K562 (cell line): ENCODE measurements around the gene ZCWPW1. TPM values are rescaled to one million over a fixed set of nuclear protein-coding genes. Genes with fewer than 3 reads are reported as not detected.

Source experiments
- ATAC-seq: fragments of 200-7000 bp; cut with Tn5 transposase; 3 replicates; pipeline ENCODE4 v1.9.1; 2020; ENCODE audit warnings: moderate library complexity
- BruUV-seq: library from RNA; stranded (reverse); fragments of 400-500 nt; replicated peaks from 2 replicates; lab custom pipeline; 2021; lab: Mats Ljungman, UMichigan
- CTCF ChIA-PET: fragments of 300-600 bp; formaldehyde crosslinking; extraction: SDS; loops from one replicate; lab custom pipeline; 2021; ENCODE audit warnings: low intra/inter-chr PET ratio; lab: Yijun Ruan, JAX
- POLR2A ChIA-PET: fragments of 300-600, 350-650 bp; sonication (Branson Sonifier 250); formaldehyde crosslinking; extraction: SDS; loops from one replicate; lab custom pipeline; 2021; ENCODE audit warnings: antibody characterized with exemption, inconsistent platforms; lab: Yijun Ruan, JAX
- DNase-seq, 4 experiments: peaks; one replicate each; pipeline versions ENCODE4 v3.0.0 to v3.0.0-alpha.2; 2011 to 2018; ENCODE audit warnings: low spot score in 3 of 4, mixed read lengths in 3 of 4; ENCODE audit errors: extremely low read depth in 1 of 4
- FAIRE-seq: peaks from 2 replicates; lab custom pipeline; 2011; peaks lifted over from hg19 to GRCh38; lab: Jason Lieb, UNC
- H2AFZ ChIP-seq: 2 replicates; pipeline ENCODE4 v1.6.0; 2011; ENCODE audit warnings: low read depth, low read length, control low read depth, inconsistent platforms
- H3K27ac ChIP-seq: fragments of 200-600 bp; 3 replicates; pipeline ENCODE4 v1.8.0; 2011; ENCODE audit warnings: low read depth, mild to moderate bottlenecking, control low read depth, inconsistent platforms, low read length, moderate library complexity, mixed read lengths; ENCODE audit errors: extremely low read depth
- H3K27me3 ChIP-seq, 2 experiments: fragments of 300-600 bp in 1 of 2; 2 replicates in 1 of 2; 3 replicates in 1 of 2; pipeline versions ENCODE4 v1.6.0 to v1.8.0; 2011; ENCODE audit warnings: inconsistent platforms in 2 of 2, low read length in 2 of 2, mild to moderate bottlenecking in 1 of 2, mixed read lengths in 1 of 2, moderate library complexity in 1 of 2; ENCODE audit not compliant: control insufficient read depth in 2 of 2, insufficient read depth in 2 of 2
- H3K36me3 ChIP-seq: fragments of 300-600 bp; 3 replicates; pipeline ENCODE4 v1.8.0; 2011; ENCODE audit warnings: mild to moderate bottlenecking, low read length, inconsistent platforms; ENCODE audit not compliant: control insufficient read depth, insufficient read depth
- H3K4me1 ChIP-seq, 2 experiments: fragments of 200-600 bp in 1 of 2; replicated peaks in 1 of 2; 2 replicates in 1 of 2; 3 replicates in 1 of 2; pipeline versions ENCODE4 v1.5.1 to v1.8.0; 2011; ENCODE audit warnings: inconsistent platforms in 2 of 2, low read length in 2 of 2, mild to moderate bottlenecking in 1 of 2, mixed read lengths in 1 of 2, moderate library complexity in 1 of 2; ENCODE audit not compliant: control insufficient read depth in 2 of 2, insufficient read depth in 2 of 2
- H3K4me2 ChIP-seq: 2 replicates; pipeline ENCODE4 v1.6.1; 2011; ENCODE audit warnings: low read length, control low read depth, inconsistent platforms, mixed read lengths; ENCODE audit not compliant: insufficient read depth
- H3K4me3 ChIP-seq: fragments of 200-600 bp; sonication (generic), shearing (Covaris generic); 2 replicates; pipeline ENCODE4 v1.5.1; 2016; ENCODE audit warnings: control low read depth, inconsistent platforms
- H3K79me2 ChIP-seq: fragments of 200-600 bp; 3 replicates; pipeline ENCODE4 v1.8.0; 2011; ENCODE audit warnings: low read length, inconsistent platforms; ENCODE audit not compliant: control insufficient read depth, insufficient read depth
- H3K9ac ChIP-seq, 2 experiments: 2 replicates each; pipeline versions ENCODE4 v1.6.0 to v1.6.1; 2011; ENCODE audit warnings: low read depth in 2 of 2, low read length in 2 of 2, control low read depth in 1 of 2, inconsistent platforms in 1 of 2, mild to moderate bottlenecking in 1 of 2, mixed read lengths in 1 of 2; ENCODE audit not compliant: insufficient read depth in 1 of 2
- H3K9me1 ChIP-seq: one replicate; pipeline ENCODE4 v1.6.0; 2011; ENCODE audit warnings: inconsistent platforms, mild to moderate bottlenecking, low read length, moderate library complexity; ENCODE audit not compliant: control insufficient read depth, insufficient read depth
- H3K9me3 ChIP-seq: replicated peaks from 2 replicates; pipeline ENCODE4 v1.5.1; 2011; ENCODE audit warnings: low read depth, low read length, inconsistent platforms; ENCODE audit not compliant: control insufficient read depth, insufficient read depth
- H4K20me1 ChIP-seq: replicated peaks from 2 replicates; pipeline ENCODE4 v1.6.1; 2011; ENCODE audit warnings: low read length, inconsistent platforms, mixed read lengths; ENCODE audit not compliant: control insufficient read depth, insufficient read depth
- E2F6 ChIP-seq, 2 experiments: IDR thresholded peaks; 2 replicates each; pipeline ENCODE4 v1.6.1; 2011; ENCODE audit warnings: borderline replicate concordance in 1 of 2, control low read depth in 1 of 2, low read depth in 1 of 2, low read length in 1 of 2, mild to moderate bottlenecking in 1 of 2, mixed read lengths in 1 of 2, moderate library complexity in 1 of 2; ENCODE audit not compliant: insufficient read depth in 1 of 2, insufficient read length in 1 of 2, poor library complexity in 1 of 2, severe bottlenecking in 1 of 2; ENCODE audit errors: extremely low read depth in 1 of 2
- ETV5 ChIP-seq: sonication (generic); formaldehyde crosslinking; IDR thresholded peaks from 2 replicates; pipeline ENCODE4 v1.4.0; 2020; ENCODE audit warnings: low read depth, mild to moderate bottlenecking, missing genetic modification reagents
- GTF2F1 ChIP-seq: IDR thresholded peaks from 2 replicates; pipeline ENCODE4 v1.6.1; 2011; ENCODE audit warnings: low read depth, low read length, improper control_type of control experiment
- NFATC3 ChIP-seq: fragments of 450-650 bp; IDR thresholded peaks from 2 replicates; pipeline ENCODE4 v1.6.1; 2017; ENCODE audit warnings: mild to moderate bottlenecking
- PHTF2 ChIP-seq: fragments of 250-450 bp; sonication (Bioruptor Pico); IDR thresholded peaks from 2 replicates; pipeline ENCODE4 v1.5.0; 2021; ENCODE audit warnings: mild to moderate bottlenecking
- POLR2G ChIP-seq: fragments of 200-400 bp; formaldehyde crosslinking; IDR thresholded peaks from 2 replicates; pipeline ENCODE4 v1.6.1; 2017; ENCODE audit warnings: low read depth, mild to moderate bottlenecking, antibody characterized with exemption, low read length, moderate library complexity
- RBFOX2 ChIP-seq: fragments of 200-400 bp; formaldehyde crosslinking; IDR thresholded peaks from 2 replicates; pipeline ENCODE4 v1.6.1; 2017; ENCODE audit warnings: low read depth, mild to moderate bottlenecking, low read length, moderate library complexity
- SAFB ChIP-seq: fragments of 200-400 bp; formaldehyde crosslinking; IDR thresholded peaks from 2 replicates; pipeline ENCODE4 v1.6.1; 2017; ENCODE audit warnings: low read depth, low read length, borderline replicate concordance
- SPI1 ChIP-seq: IDR thresholded peaks from 2 replicates; pipeline ENCODE4 v1.6.1; 2011; ENCODE audit warnings: low read depth, low read length, control low read depth, borderline replicate concordance
- YBX1 ChIP-seq: fragments of 450-650 bp; IDR thresholded peaks from 2 replicates; pipeline ENCODE4 v1.7.1; 2016; ENCODE audit warnings: mild to moderate bottlenecking
- ZNF263 ChIP-seq: sonication (generic); formaldehyde crosslinking; IDR thresholded peaks from 2 replicates; pipeline ENCODE4 v1.8.0; 2022; ENCODE audit warnings: mild to moderate bottlenecking, missing genetic modification reagents, borderline replicate concordance
- WGBS: fragments of 100-300 bp; shearing (Covaris generic); methylation state at CpG from one replicate; pipeline ENCODE4 v1.1.6; 2016; ENCODE audit warnings: low coverage, mixed read lengths; ENCODE audit not compliant: insufficient coverage; ENCODE audit errors: missing lambda C conversion rate; 5-methylcytosine and 5-hydroxymethylcytosine counted together
- in situ Hi-C: fragments of 300-500 bp; cut with MboI; formaldehyde crosslinking; loops from 4 replicates; pipeline ENCODE4 v1.15.0; 2018; ENCODE audit warnings: inconsistent platforms, mixed read lengths
- intact Hi-C: fragments of 100-400 bp; cut with micrococcal nuclease; formaldehyde crosslinking; loops from 2 replicates; pipeline ENCODE4 v1.14.2; 2022
- polyA plus RNA-seq, 8 experiments: library from polyadenylated mRNA; depleted of rRNA in 4 of 8; stranded (reverse) in 5 of 8; unstranded in 3 of 8; fragments of >200 nt; fragmentation: Nextera tagmentation in 2 of 8; fragmentation: Illumina TruSeq in 1 of 8; extraction: Ambion mirVana in 2 of 8; extraction: Trizol in 1 of 8; gene quantifications; 2 replicates each; pipeline versions ENCODE4 v1.2.1 to v1.2.3, GENCODE V29; 2011 to 2014; ENCODE audit warnings: inconsistent platforms in 1 of 8, missing spikeins in 1 of 8
- total RNA-seq, 7 experiments: library from RNA; depleted of rRNA in 6 of 7; stranded (reverse); fragments of >200 nt in 6 of 7; fragmentation: Illumina TruSeq in 2 of 7; extraction: Trizol in 2 of 7; gene quantifications; 2 replicates each; pipeline versions ENCODE4 v1.2.1 to v1.2.3, GENCODE V29; 2011 to 2021; ENCODE audit warnings: low replicate concordance in 1 of 7
- TF ChIP-seq, protein P1 (sequence below): fragments of 250-450 bp; sonication (Bioruptor Pico); IDR thresholded peaks from 2 replicates; pipeline ENCODE4 v1.6.1; 2021; ENCODE audit warnings: mild to moderate bottlenecking
- TF ChIP-seq, protein P2 (sequence below): fragments of 450-650 bp; formaldehyde crosslinking; IDR thresholded peaks from 2 replicates; pipeline ENCODE4 v1.4.0; 2022; ENCODE audit warnings: missing genetic modification characterization

ZCWPW1 gene
- total and polyA plus RNA-seq, 9 of the 15 experiments (the other 6 are each of a cell fraction or from before 2014, with no cell fraction given): 0.18 to 1.7 (median 1.2) TPM

GRCh38 chr7:100472121-100472851 lies 43.8 kb upstream of the ZCWPW1 start:
- no peak overlapping the region; the same call in 1 of the 2 replicates for H2AFZ ChIP-seq
- in situ Hi-C loops: loop anchor here (25.0 kb wide), 1 partner anchor 90 kb away; the partner anchor contains the start of gene SAP25
- peaks cover 40 to 67% of the 10 kb centered on the region in 2 experiments for H3K4me1 ChIP-seq
- peak overlapping the region; percentile 77 for H3K27ac ChIP-seq
- peaks cover 19% of the 10 kb centered on the region for H4K20me1 ChIP-seq
- no peaks in the 10 kb centered on the region for H3K27me3 ChIP-seq
- no peaks in the 10 kb centered on the region for H3K9me3 ChIP-seq
- peak overlapping the region in 1 of 2 experiments; percentile 77; a peak in 3 of 4 replicates for H3K9ac ChIP-seq
- peaks cover 82% of the 10 kb centered on the region for H3K36me3 ChIP-seq
- peak in 2 of 4 experiments; percentile 56 for DNase-seq
- intact Hi-C loops: no loop called here
- POLR2A ChIA-PET: interaction anchor here (0.6 to 0.9 kb wide), 2 partner anchors 135 to 356 kb away, joined by 4 read pairs; no protein-coding TSS in a partner anchor
- no peak for FAIRE-seq
- no peak overlapping the region for H3K4me3 ChIP-seq
- peaks cover 6% of the 10 kb centered on the region for H3K9me1 ChIP-seq
- BruUV-seq: no TSS peak
- CTCF ChIA-PET: no interaction called here
- 58% methylated on average over 8 of the region's 16 CpGs for WGBS
- ATAC-seq: no peak
- peaks cover 42% of the 10 kb centered on the region for H3K79me2 ChIP-seq
- peak overlapping the region; percentile 67 for H3K4me2 ChIP-seq
- 0 out of 2 replicates have a peak, but pooled peaks have one; percentile 16 for TF ChIP-seq ZNF263
- TF ChIP-seq, protein P1, sequence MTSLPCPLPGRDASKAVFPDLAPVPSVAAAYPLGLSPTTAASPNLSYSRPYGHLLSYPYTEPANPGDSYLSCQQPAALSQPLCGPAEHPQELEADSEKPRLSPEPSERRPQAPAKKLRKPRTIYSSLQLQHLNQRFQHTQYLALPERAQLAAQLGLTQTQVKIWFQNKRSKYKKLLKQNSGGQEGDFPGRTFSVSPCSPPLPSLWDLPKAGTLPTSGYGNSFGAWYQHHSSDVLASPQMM: no peak
- no peak for TF ChIP-seq SPI1
- TF ChIP-seq, protein P2, sequence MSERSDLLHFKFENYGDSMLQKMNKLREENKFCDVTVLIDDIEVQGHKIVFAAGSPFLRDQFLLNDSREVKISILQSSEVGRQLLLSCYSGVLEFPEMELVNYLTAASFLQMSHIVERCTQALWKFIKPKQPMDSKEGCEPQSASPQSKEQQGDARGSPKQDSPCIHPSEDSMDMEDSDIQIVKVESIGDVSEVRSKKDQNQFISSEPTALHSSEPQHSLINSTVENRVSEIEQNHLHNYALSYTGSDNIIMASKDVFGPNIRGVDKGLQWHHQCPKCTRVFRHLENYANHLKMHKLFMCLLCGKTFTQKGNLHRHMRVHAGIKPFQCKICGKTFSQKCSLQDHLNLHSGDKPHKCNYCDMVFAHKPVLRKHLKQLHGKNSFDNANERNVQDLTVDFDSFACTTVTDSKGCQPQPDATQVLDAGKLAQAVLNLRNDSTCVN (CRISPR knock-in tag): no peak
- no peak for TF ChIP-seq YBX1
- TF ChIP-seq RBFOX2: peak; percentile 34
- no peak for TF ChIP-seq GTF2F1
- no peak for TF ChIP-seq SAFB
- TF ChIP-seq PHTF2 (CRISPR knock-in tag): no peak
- TF ChIP-seq E2F6 (IDR thresholded peaks at IDR 0.05; ENCODE audit: borderline replicate concordance in 1 of 2, extremely low read depth in 1 of 2, insufficient read depth in 1 of 2, insufficient read length in 1 of 2, low read depth in 1 of 2, low read length in 1 of 2, poor library complexity in 1 of 2, severe bottlenecking in 1 of 2): peak in 1 of 2 experiments; percentile 63
- no peak for TF ChIP-seq ETV5 (CRISPR knock-in tag)
- no peak for TF ChIP-seq NFATC3
- TF ChIP-seq POLR2G: 0 out of 2 replicates have a peak, but pooled peaks have one; percentile 15
